ENCODE results near the gene OPA3.
A peak's percentile ranks its signal among the peaks of the same experiment; 100 is the strongest.

OPA3 gene

DNA sequence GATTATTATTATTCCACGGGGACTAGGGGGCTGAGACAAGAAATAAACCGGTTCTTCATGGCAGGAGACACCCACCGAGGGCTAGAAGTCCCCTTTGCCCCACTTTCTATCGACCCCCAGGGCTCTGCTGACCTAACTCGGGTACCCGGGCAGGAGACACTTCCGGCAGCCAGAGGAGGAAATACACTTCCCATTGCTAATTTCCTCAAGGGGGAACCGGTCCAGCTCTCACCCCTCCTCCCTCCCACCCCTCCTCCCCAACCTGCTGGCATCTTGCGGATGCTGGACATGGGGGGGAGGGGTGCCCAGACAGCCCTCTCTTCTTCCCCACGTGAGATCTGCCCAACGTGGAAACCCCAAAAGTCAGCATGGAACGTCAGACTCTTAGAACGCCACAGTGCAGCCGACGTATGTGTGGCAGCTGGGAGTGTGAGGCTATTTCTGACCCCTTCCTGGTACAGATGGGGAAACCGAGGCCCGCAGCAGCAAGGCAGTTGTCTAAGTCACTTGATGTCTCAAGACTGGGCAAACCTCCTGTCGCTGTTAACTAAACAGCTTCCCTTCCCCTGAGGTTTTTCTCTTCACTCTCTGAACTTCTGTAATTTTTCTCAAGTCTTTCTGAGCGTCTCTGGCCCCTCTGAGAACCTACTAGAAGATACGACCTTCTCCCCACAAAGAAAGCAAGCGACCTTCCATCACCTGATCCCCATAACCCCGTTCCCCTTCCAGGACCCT, 13.8 kb upstream of the OPA3 start:
- no peak for DNase-seq (ENCODE audit: low read depth)

DNA sequence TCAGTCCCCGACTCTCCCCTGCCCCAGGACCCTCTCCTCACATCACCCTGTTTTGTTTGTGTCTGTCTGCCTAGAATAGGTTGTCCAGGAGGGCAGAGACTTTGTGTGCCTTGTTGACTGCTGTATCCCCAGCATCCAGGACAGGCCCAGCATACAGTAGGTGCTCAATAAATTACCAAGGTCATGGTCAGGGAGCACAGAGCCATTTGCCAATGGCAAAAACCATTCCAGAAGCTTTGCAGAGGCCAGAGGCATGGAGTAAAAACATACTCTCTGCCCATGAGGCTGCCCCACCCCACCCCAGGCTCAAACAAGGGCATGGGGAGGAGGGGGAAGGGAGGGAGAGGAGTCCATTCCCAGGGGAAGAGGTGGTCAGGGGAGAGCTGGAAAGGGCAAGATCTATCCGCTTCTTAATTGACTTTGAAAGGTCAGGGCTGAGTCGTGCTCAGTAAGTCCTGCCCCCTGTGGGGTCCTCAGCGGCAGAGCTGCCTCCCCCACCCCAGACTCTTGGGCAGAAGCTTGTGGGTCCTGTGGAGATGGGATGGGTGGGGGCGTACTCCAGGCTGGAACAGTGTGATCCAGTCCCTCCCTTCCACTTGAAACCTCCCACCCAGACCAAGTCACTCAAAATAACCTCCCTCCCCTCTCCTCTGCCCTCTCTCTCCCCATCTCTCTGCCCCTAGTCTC, 13.0 kb upstream of the OPA3 start:
- no peak for DNase-seq (ENCODE audit: low read depth)

DNA sequence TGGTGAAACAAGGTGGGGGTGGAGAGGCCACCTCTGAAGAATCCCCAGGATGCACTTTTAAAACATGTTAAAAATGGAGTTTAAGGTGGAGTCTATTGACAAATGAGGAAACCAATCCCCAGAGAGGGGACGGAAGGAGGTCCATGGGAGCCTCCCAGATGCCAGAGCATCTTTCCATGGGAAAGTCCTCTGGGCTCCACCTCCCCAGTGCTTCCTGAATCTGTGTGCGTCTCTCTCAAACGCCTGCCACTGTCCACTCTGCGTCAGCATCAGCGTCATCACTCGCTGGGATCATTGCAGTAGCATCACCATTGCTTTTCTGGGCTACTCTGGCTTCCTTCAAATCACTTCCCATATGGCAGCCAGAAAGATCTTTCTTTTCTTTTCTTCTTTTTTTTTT, 11.2 kb upstream of the OPA3 start:
- DNase-seq (ENCODE audit: low read depth): no peak

DNA sequence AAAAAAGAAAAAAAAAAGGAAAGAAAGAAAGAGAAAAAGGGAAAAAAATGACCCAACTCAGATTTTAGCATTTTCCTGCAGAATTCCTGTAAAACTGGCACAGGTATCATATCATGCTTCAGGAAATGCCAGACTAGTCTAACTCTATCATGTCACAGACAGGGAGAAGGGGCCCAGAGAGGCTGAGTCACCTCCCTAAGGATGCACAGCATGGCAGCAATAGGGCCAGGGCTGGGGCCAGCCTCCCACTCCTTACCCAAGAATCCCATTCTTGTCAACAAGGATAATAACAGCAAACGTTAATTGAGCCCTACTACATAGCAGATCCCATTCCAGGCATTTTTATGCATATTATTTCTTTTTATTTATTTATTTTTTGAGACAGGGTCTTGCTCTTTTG, 8.9 kb upstream of the OPA3 start:
- DNase-seq (ENCODE audit: low read depth): no peak

DNA sequence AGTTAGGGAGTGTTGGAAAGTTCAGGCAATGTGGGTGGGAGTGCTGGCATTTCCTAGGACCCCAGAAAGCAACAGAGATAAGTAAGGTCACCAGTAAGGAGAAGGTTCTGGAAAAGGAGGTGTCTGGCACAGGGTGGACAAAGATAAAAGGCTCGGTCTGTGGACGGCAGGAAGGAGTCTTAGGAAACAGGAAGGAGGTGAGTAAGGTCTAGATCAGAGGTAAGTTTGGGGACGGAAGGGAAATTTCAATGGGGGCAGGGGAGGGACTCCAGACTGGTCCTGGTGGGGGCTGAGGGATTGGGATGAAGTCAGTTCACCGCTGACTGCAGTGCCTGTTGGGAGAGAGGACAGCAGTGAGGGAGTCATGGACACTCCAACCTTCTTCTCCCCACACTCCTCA, 7.8 kb upstream of the OPA3 start:
- no peak for DNase-seq (ENCODE audit: low read depth)

DNA sequence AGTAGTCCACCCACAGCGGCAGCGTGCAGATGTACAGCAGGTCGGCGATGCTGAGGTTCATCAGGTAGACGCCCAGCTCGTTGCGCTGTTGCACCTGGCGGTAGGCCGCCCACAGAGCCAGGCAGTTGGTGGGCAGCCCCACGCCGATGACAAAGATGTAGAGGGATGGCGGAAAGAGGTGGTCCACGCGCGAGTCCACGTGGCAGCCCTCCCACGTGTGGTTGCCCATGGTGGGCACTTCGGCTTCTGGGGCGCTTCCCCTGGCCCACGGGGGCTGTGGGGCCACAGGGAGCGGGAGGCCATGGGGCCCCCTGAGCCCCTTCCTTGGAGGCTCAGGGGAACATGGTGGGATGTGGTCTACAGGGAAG, 7.0 kb upstream of the OPA3 start:
- DNase-seq (ENCODE audit: low read depth): no peak

DNA sequence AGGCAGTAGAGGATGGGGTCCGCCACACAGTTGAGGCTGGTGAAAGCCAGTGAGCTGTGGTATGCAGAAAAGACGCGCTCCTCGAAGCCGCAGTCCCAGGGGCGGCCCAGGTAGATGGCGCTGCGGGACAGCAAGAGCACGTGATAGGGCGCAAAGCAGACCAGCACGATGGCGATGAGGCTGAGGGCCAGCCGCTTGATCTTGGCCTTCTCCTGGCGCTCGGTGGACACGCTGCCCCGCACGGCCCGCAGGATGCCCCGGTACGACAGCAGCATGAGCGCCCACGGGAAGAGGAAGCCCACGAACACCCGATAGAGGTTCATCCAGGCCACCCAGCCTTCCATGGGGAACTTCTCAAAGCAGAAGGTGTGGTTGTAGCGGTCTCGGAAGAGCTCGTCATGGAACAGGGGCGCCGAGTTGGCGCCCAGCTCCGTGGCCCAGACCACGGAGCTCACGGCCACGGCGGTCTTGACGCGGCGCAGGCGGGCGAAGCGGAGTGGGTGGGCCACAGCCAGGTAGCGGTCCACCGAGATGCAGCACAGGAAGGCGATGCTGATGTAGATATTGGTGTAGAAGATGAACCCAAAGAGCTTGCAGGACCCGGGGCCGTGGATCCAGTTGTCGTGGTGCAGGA, 6.5 kb upstream of the OPA3 start:
- DNase-seq (ENCODE audit: low read depth): no peak

DNA sequence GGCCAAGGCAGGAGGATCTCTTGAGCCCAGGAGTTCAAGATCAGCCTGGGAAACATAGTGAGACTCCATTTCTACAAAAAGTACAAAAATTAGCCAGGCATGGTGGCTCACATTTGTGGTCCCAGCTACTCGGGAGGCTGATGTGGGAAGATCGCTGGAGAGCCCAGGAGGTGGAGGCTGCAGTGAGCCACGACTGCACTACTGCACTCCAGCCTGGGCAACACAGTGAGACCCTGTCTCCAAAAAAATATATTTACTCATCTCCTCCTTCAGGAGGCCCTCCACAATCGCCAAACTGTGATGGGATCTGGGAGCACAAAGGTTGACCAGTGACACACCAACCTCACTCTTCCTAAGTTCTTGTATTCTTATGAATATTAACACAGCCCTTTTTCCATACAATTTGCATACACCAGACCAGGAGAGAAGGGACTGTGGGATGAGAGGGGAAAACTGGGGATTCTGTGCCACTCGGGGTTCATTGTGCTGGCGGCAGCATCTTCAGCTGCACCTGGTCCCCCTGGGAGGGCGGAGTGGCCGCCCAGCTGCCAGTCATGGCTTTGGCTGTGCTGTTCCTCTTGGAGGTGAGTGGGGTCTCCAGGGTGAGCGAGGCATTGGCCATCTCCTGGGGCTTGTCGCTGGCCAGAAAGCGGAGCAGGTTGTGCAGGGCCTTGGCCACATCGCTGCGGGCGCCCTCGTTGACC, 5.8 kb upstream of the OPA3 start:
- no peak for DNase-seq (ENCODE audit: low read depth)

DNA sequence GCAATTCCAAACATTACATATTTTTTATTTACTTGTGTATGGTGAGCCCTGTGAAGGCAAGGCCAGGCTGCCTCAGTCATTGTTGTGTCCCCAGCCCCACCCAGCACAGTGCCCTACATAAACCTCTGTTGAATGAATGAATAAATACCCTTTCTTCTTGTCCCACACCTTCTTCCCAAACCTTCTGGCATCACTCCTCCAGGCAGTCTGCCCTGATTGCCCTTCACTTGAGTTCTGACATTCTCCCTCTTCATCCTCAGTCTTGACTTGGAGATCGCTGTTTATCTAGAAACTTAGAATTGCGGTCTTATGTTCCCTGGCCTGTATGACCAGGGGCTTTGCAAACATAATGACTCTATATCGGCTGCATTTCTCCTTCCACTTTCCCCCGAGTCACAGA, 5.2 kb upstream of the OPA3 start:
- no peak for DNase-seq (ENCODE audit: low read depth)

DNA sequence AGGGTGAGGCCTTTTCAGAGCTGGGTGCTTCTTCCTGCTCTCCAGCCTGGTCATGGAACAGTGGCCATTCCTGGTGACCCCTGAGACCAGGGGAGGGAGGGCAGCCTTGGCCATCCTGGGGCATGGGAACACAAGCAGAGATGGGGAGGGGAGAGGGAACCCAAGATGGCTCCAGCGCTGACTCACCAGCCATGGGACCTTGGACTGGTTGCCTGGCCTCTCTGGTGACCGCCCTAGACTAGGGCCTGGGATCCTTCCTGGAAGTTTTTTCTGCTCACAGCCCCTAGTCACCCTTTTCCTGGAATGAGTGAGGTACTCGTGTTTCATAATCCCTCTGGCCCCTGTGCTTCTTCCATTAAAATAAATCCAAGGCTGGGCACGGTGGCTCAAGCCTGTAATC, 3.3 kb upstream of the OPA3 start:
- DNase-seq (ENCODE audit: low read depth): no peak

DNA sequence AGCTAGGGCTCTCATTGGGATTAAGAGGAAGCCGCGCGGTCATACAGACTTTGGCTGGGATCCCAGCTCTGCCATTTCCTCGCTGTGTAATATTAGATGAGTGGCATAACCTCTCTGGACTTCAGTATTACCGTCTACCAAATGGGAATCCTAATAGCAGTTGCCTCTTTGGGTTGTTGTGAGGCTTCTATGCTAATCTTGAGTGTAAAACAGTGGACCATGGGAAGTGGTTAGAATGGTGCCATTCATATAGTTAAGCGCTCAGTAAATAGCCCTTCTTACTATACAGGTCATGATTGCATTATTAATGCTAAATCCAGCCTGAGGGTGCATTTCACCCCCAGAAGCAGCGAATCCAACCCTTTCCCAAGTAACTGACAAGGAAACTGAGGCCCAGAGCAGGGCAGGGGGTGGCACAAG, 566 bp upstream of the OPA3 start:
- no peak for DNase-seq (ENCODE audit: low read depth)

DNA sequence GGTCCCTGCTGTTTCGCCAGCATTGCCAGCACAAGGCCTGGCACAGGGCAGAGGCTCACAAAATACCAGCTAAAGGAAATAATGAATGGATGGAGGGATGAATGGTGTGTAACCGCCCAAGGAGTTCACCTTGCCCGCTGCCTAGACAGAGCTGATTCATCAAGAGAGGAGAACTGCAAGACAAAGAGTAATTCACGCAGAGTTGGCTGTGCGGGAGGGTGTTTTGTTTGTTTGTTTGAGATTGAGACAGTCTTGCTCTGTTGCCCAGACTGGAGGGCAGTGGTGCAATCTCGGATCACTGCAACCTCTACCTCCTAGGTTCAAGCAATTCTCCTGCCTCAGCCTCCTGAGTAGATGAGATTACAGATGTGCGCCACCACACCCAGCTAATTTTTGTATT, 3.0 kb downstream of the OPA3 start:
- DNase-seq (ENCODE audit: low read depth): no peak

DNA sequence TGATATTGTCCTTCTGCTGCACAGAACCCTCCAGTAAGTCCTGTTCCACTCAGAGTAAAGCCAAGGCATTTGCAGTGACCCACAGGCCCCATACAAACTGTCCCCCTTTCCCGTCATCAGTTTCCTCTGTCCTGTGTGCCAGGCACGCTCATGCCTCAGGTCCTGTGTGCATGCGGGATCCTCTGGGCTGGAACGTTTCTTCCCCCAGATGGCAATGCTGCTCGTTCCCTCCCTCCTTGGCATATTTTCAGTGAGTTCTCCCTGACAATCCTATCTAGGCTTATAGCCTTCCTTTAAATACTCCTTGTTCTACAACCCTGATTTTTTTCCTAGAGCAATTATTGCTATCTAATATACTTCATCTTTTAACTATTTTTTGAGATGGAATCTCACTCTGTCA, 5.7 kb downstream of the OPA3 start:
- DNase-seq (ENCODE audit: low read depth): no peak

DNA sequence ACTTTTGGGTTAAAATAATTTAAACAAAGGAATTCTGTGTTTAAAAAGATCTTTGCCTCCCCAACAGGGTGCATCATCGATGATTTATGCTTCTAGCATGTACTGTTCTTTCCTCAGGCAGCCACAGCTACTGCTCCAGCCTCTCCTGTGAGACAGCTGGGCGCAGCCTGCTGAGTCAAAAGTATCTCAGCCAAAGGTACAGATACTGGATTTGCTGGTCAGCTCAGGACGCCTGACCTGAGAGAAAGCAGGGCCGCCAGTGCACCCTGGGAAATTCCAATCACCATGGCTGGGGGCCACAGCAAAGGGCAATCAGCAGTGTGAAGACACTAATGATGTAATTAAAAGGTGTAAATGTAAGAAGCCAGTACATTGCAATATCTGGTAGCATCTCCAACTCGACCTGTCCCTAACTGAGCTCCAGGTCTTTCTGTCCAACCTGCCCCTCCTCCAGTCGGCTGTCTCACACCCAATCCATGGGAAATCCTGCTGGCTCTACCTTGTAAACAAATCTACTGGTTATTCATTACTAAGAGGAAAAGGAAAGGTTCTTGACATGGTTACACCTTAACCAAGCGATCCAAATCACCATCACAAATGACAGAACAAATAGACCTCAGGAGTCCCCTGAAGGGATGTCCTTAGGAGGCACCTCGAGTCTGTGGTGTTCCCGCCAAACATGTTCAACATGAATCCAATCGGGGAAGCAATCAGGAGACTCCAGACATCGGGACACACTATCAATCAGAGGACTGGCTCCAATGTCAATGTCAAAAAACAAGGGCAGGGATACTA, 7.3 kb downstream of the OPA3 start:
- no peak for DNase-seq (ENCODE audit: low read depth)

DNA sequence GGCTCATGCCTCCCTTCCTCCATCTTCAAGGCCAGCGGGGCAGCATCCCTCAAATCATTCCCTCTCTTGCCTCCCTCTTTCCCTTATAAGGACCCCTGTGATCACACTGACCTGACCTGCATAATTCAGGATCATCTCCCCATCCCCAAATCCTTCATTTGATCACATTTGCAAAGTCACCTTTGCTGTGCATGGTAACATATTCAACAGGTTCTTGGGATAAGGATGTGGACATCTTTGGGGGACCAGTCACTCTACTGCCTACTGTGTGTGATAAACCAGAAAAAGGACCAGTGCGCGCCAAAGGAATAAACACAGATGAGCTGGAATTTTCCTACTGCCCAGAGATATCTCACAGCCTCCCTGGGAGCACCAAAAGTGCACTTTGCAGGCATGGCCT, 7.9 kb downstream of the OPA3 start:
- no peak for DNase-seq (ENCODE audit: low read depth)

DNA sequence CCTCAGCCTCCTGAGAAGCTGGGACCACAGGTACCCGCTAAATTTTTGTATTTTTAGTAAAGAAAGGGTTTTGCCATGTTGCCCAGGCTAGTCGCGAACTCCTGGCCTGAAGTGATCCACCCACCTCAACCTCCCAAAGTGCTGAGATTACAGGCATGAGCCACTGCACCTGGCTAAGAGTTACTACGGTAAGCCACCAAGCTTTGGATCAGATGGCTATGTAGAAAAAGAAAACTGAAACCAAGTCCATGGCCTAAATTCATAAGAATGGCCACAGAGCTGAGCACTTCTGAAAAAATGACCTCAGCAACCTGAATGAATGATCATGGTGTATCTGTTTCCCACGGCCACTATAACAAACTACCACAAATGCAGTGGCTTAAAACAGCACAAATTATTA, 9.4 kb downstream of the OPA3 start:
- DNase-seq (ENCODE audit: low read depth): no peak

DNA sequence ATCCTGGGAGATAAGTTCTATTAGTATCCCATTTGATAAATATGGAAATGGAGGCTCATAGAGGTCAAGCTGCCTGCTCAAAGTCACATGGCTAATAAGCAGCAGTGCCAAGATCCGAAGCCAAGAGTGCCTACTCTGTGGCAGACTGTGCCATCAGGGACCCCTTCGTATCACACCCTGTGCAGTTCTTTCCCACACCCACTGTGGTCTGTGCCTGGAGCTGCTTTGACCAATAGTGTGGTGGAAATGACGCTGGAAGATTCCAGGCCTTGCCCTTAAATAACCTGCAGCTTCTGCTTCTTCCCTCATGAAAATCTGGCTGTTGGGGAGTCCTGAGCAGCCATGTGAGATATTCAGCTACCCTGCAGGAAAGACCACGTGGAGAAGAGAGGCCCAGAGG, 10.1 kb downstream of the OPA3 start:
- no peak for DNase-seq (ENCODE audit: low read depth)

DNA sequence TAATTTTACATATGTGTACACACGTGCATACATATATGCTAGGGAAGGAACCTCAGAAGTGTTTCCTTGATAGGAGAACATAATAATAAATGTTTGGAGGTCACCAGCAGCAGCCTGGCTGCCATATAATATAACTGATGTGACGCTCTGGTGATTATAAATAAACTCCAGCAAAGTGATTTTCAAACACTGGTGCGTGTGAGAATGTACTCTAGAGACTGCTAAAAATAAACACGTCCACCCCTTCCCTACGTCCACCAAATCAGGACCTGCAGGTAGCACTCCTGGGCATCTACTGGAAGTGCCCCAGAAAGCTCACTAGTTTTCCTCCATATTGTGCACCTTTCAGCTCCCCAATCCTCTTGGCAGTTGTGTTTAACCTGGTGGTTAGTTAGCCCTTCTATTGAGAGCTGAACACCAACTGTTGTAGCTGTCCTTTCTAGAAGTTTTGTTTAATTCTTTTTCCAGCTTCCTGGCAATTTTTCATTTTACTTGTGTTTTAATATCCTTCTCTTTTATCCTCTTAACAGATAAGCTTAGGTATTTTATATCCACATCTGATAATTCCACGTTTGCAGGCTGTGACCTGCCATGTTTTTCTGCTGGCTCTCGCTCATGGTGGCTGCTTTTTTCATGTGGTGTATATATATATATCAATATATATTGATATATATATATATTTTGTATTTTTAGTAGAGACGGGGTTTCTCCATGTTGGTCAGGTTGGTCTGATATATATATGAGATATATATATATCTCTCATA, 13.0 kb downstream of the OPA3 start:
- DNase-seq (ENCODE audit: low read depth): no peak

DNA sequence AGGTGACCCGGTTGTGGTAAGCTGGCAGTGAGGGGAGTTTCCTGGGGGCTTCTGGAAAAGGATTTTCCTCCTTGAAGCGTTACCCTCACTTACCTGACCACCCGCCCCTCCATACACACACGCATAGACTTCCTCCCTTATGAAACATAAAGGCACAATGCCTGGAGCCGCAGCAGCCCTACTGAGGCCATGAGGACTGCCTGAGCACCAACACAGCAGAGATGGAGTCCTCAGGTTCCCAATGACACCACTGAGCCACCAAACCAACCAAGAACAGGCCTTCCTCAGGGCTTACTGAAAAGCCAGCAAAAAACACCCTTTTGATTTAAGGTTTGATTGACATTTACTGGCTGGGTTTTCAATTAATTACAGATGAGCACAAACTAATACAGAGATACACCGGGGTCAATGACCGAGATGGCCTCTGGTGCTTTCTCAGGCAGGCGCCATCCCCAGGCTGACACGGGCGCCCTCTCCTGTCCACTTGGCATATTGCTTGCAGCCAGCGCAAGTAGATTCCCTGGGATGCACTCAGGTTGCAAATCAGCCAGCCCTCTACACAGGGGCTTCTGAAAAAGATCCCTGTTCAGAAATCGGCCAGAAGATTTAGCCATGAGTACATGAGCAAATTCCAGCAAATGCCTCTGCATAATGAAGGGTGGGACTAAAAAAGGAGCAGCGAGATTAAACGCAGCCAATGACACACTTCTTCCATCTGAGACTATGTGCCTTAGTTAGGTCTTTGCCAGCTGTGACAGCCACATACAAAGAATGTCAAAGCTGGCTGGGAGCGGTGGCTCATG, 14.8 kb downstream of the OPA3 start:
- DNase-seq (ENCODE audit: low read depth): peak; percentile 44

DNA sequence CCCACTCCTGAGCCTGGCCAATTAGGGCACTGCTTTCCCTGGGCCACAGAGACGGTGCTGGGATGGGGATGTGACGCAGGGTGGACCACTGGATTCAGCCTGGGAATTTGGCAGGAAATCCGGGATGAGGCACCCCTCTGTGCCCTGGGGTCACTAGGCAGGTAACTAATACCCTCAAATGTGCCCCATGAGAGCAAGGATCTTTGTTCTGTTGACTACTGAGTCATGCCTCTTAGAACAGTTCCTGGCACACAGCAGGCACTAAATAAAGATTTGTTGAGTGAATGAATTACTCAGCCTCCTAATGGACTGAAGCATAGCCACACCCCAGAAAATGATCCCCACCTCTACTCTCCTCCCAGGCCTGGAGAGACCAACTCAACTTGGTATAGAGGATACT, 15.9 kb downstream of the OPA3 start:
- no peak for DNase-seq (ENCODE audit: low read depth)

DNA sequence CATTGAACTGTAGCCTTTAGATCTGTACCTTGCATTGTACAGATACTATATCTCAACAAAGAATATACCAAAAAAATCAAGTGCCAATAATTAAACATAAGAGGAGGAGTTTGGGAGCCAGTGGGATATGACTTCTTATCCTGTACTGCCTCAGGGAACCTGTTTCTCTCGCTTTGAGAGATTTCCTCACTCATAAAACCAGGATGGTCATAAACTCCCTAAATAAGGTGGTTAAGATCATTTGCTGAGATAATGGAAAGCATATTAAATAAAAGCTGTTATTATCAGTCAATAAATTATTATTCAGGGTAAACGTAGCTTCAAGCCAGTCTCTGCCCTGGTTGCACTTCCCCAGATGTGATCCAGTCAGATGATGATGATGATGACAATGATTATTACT, 17.0 kb downstream of the OPA3 start:
- DNase-seq (ENCODE audit: low read depth): no peak

All from stimulated activated CD8-positive, alpha-beta memory T cell treated with anti-CD3 and anti-CD28 coated beads, Interleukin-4, amount 100 ng/mL, for 24 hours (primary cell).